Endodermal cell (in vitro differentiated cells): ENCODE data around the gene HLCS. TPM values are rescaled to one million over a fixed set of nuclear protein-coding genes. Genes with fewer than 3 reads are reported as not detected.

ENCODE experiments used
- DNase-seq: peaks from one replicate; pipeline ENCODE4 v3.0.0-alpha.2; 2017
- H3K27ac ChIP-seq: 2 replicates; pipeline ENCODE4 v1.5.1; 2013; ENCODE audit warnings: mild to moderate bottlenecking, low read depth, low read length, moderate library complexity
- H3K27me3 ChIP-seq: 2 replicates; pipeline ENCODE4 v1.6.1; 2013; ENCODE audit warnings: mild to moderate bottlenecking, low read length, moderate library complexity; ENCODE audit not compliant: insufficient read depth, control insufficient read depth, poor library complexity, severe bottlenecking
- H3K36me3 ChIP-seq: 2 replicates; pipeline ENCODE4 v1.7.0; 2013; ENCODE audit warnings: mild to moderate bottlenecking, low read length, moderate library complexity; ENCODE audit not compliant: control insufficient read depth, insufficient read depth
- H3K4me1 ChIP-seq: one replicate; pipeline ENCODE4 v1.7.0; 2013; ENCODE audit warnings: low read length; ENCODE audit not compliant: control insufficient read depth, insufficient read depth
- H3K4me3 ChIP-seq: 2 replicates; pipeline ENCODE4 v1.5.1; 2013; ENCODE audit warnings: mild to moderate bottlenecking, low read length, moderate library complexity
- H3K9ac ChIP-seq: 2 replicates; pipeline ENCODE4 v1.6.1; 2013; ENCODE audit warnings: mild to moderate bottlenecking, low read length, moderate library complexity; ENCODE audit not compliant: poor library complexity, severe bottlenecking; ENCODE audit errors: extremely low read depth
- H3K9me3 ChIP-seq: 2 replicates; pipeline ENCODE4 v1.6.1; 2013; ENCODE audit warnings: mild to moderate bottlenecking, low read length, moderate library complexity; ENCODE audit not compliant: control insufficient read depth
- H3K27ac Mint-ChIP-seq: 2 replicates; pipeline ENCODE4 v1.8.0; 2020; ENCODE audit warnings: mixed read lengths
- H3K27me3 Mint-ChIP-seq: 2 replicates; pipeline ENCODE4 v1.8.0; 2021; ENCODE audit warnings: mild to moderate bottlenecking, mixed read lengths; ENCODE audit not compliant: insufficient read depth
- H3K36me3 Mint-ChIP-seq: 2 replicates; pipeline ENCODE4 v1.8.0; 2020; ENCODE audit warnings: low read depth, mixed read lengths
- H3K4me1 Mint-ChIP-seq: 2 replicates; pipeline ENCODE4 v1.8.0; 2020; ENCODE audit warnings: mixed read lengths
- H3K4me3 Mint-ChIP-seq: 2 replicates; pipeline ENCODE4 v1.8.0; 2020; ENCODE audit warnings: mild to moderate bottlenecking, moderate library complexity, mixed read lengths
- H3K9me3 Mint-ChIP-seq: 2 replicates; pipeline ENCODE4 v1.8.0; 2020; ENCODE audit warnings: mild to moderate bottlenecking, mixed read lengths
- WGBS, 2 experiments: methylation state at CpG; one replicate each; pipeline versions ENCODE4 v1.1.5 to v1.1.7; 2013; ENCODE audit warnings: missing lambda C conversion rate in 2 of 2, mixed read lengths in 1 of 2; ENCODE audit not compliant: insufficient coverage in 1 of 2, insufficient read length in 1 of 2; 5-methylcytosine and 5-hydroxymethylcytosine counted together
- total RNA-seq, 2 donors: library from RNA; stranded (reverse); fragmentation: NEBNext Ultra II Directional in 1 of 2; extraction: Animal tissue kit (Norgen Biotek cat#: 25700) in 1 of 2; gene quantifications; 2 replicates in 1 of 2; 3 replicates in 1 of 2; pipeline ENCODE4 v1.2.1, GENCODE V29; 2021
- TF ChIP-seq, protein P1 (sequence below): fragments of 200-600 bp; sonication (generic); conservative IDR thresholded peaks from 2 replicates; pipeline ENCODE4 v1.5.0; 2021; ENCODE audit warnings: antibody characterized with exemption, mild to moderate bottlenecking

Gene HLCS
- total RNA-seq, 2 donors from 2014 or later = 25.0 to 30.1 TPM

DNA sequence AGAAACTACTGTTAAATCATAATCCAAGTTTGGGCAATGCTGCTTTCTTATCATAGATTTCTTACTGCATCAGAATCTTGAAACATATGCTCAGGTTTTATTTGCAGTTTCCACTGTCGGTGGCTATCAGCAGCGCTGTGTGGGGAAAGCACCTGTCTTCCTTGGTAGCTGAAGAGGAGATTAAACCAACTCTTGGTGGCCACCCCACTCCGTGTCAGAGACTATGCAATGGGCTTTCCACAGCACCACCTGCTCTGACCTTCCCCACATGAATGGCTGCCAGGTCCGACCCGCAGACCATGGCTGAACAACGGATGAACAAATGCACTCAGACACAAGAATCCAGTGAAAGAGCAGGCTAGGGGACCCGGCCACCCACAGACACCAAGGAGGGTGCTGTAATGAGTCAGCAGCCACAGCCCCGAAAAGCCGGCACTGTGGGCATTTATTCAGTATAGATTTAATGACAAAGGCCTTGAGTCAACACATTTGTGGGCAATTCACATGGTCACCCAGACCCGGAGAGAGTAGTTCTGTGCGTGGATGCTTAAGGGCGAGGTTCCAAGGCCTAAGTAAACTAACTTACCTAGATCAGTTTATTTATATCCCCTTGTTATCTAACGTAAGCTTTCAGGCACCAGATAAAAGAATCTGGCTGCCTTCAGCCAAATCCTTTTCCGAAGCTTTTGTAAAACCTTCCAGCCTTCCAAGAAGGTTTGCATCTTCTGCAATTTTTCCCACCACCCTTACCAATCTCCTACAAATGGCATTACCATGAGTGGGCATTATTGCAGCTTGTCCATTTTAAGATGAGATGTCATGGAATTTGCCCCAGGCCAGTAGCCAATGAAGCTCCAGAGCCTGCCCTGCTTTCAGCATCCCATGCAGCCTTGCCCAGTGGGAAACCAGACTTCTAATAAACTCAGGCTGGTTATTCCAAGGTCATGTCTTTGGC lies 82.7 kb downstream of the HLCS start:
- Histone ChIP-seq H3K4me3 (peak overlapping the region; percentile 68), H3K9ac (no peak overlapping the region), H3K27ac (no peak overlapping the region), H3K36me3 (peaks cover 9% of the 10 kb centered on the region), H3K9me3 (peaks cover 34% of the 10 kb centered on the region), H3K4me1 (no peaks in the 10 kb centered on the region), H3K27me3 (no peaks in the 10 kb centered on the region)
- TF ChIP-seq, protein P1, sequence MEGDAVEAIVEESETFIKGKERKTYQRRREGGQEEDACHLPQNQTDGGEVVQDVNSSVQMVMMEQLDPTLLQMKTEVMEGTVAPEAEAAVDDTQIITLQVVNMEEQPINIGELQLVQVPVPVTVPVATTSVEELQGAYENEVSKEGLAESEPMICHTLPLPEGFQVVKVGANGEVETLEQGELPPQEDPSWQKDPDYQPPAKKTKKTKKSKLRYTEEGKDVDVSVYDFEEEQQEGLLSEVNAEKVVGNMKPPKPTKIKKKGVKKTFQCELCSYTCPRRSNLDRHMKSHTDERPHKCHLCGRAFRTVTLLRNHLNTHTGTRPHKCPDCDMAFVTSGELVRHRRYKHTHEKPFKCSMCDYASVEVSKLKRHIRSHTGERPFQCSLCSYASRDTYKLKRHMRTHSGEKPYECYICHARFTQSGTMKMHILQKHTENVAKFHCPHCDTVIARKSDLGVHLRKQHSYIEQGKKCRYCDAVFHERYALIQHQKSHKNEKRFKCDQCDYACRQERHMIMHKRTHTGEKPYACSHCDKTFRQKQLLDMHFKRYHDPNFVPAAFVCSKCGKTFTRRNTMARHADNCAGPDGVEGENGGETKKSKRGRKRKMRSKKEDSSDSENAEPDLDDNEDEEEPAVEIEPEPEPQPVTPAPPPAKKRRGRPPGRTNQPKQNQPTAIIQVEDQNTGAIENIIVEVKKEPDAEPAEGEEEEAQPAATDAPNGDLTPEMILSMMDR = no peak
- WGBS, 2 experiments = 91 to 94% methylated on average over 14 of the region's 14 CpGs
- peaks cover 42% of the 10 kb centered on the region for H3K36me3 Mint-ChIP-seq
- H3K4me3 Mint-ChIP-seq = no peak overlapping the region
- DNase-seq = no peak
- no peaks in the 10 kb centered on the region for H3K27me3 Mint-ChIP-seq
- no peak overlapping the region for H3K27ac Mint-ChIP-seq
- H3K4me1 Mint-ChIP-seq = peaks cover 2% of the 10 kb centered on the region
- peaks cover 53% of the 10 kb centered on the region for H3K9me3 Mint-ChIP-seq

DNA sequence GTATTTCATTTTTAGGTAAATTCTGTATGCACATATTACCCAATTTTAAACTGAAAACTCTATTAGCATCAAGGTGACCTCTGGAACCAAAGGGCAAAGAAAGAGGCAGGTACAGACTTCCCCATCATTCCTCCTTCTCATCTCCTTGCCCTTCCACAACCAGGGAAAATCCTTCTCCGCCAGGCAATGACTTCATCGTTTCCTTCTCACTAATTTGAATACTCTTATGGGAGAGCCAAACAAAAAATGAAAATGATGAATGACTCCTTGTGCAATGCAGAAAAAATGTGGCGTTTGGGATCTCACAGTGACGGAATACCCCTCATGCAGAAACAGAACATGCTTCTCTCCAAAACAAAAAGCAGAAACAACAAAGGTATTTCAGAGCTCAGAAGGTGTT lies 83.7 kb downstream of the HLCS start:
- H3K27me3 Mint-ChIP-seq = no peaks in the 10 kb centered on the region
- no peak overlapping the region for H3K4me3 Mint-ChIP-seq
- H3K9me3 ChIP-seq = peaks cover 41% of the 10 kb centered on the region
- no peak overlapping the region for H3K9ac ChIP-seq
- H3K27me3 ChIP-seq = no peaks in the 10 kb centered on the region
- peaks cover 9% of the 10 kb centered on the region for H3K36me3 ChIP-seq
- 92 to 95% methylated on average over 2 to 4 of the region's 4 CpGs for WGBS, 2 experiments
- H3K4me3 ChIP-seq = peak overlapping the region; percentile 68
- TF ChIP-seq, protein P1 = no peak
- H3K27ac Mint-ChIP-seq = no peak overlapping the region
- H3K36me3 Mint-ChIP-seq = peaks cover 47% of the 10 kb centered on the region
- no peak overlapping the region for H3K27ac ChIP-seq
- no peak for DNase-seq
- H3K4me1 ChIP-seq = no peaks in the 10 kb centered on the region
- H3K9me3 Mint-ChIP-seq = peaks cover 61% of the 10 kb centered on the region
- peaks cover 2% of the 10 kb centered on the region for H3K4me1 Mint-ChIP-seq

DNA sequence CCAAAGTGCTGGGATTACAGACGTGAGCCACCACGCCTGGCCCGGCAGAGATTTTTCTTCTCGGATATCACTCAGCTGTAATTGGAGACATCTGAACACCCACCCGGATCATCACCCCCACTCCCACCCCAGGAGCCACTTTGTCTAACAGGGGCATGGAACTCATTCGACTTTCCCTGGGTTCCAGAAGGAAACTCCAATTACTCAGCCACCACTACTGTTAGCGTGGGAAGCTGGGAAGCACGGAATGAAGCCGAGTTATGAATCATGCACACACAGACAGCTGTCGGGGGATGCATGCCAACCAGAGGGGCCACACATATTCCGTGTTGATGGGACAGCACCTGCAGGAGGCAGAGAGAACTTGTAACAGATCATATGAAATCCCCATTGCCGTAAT lies 85.2 kb downstream of the HLCS start:
- TF ChIP-seq, protein P1 = no peak
- WGBS, 2 experiments = 92 to 93% methylated on average over 10 to 12 of the region's 12 CpGs
- Mint-ChIP-seq H3K27ac (no peak overlapping the region), H3K4me1 (no peaks in the 10 kb centered on the region), H3K9me3 (peaks cover 63% of the 10 kb centered on the region), H3K36me3 (peaks cover 46% of the 10 kb centered on the region), H3K27me3 (no peaks in the 10 kb centered on the region), H3K4me3 (no peak overlapping the region)
- Histone ChIP-seq H3K9me3 (peaks cover 48% of the 10 kb centered on the region), H3K4me1 (no peaks in the 10 kb centered on the region), H3K27ac (no peak overlapping the region), H3K36me3 (peaks cover 9% of the 10 kb centered on the region), H3K9ac (no peak overlapping the region), H3K4me3 (no peak overlapping the region), H3K27me3 (no peaks in the 10 kb centered on the region)
- DNase-seq = no peak
